ENCODE data around the gene MGLL.

DNA sequence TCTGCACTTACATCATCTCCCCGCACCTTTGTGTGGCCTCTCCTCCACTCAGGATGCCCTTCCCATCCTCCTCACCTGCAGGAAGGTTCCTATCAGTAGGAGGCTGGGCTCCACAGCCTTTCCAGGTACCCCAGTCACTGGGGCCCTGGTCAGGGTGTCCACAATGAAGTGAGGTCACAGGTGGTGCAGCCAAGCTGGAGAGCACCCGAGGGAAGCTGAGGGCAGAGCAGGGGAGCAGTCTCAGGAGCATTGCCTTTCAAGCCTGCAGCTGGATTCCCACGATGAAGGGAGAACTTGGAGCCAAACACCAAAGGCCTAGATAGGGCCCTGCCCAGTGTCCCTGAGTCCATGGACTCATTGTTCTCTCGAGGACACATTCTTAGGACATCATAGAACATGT, 23.6 kb downstream of the MGLL start:
- TF ChIP-seq, protein P1, sequence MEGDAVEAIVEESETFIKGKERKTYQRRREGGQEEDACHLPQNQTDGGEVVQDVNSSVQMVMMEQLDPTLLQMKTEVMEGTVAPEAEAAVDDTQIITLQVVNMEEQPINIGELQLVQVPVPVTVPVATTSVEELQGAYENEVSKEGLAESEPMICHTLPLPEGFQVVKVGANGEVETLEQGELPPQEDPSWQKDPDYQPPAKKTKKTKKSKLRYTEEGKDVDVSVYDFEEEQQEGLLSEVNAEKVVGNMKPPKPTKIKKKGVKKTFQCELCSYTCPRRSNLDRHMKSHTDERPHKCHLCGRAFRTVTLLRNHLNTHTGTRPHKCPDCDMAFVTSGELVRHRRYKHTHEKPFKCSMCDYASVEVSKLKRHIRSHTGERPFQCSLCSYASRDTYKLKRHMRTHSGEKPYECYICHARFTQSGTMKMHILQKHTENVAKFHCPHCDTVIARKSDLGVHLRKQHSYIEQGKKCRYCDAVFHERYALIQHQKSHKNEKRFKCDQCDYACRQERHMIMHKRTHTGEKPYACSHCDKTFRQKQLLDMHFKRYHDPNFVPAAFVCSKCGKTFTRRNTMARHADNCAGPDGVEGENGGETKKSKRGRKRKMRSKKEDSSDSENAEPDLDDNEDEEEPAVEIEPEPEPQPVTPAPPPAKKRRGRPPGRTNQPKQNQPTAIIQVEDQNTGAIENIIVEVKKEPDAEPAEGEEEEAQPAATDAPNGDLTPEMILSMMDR (conservative IDR thresholded peaks at IDR 0.05), result no peak
- no peak for TF ChIP-seq ZFX (IDR thresholded peaks at IDR 0.05)

Measured in C4-2B (cell line).